ENCODE results near the gene EXOC3L4. TPM values are rescaled to one million over a fixed set of nuclear protein-coding genes. Genes with fewer than 3 reads are reported as not detected.

EXOC3L4 gene
- total and polyA plus RNA-seq, 2 of the 8 experiments (the other 6 are each of a cell fraction or from before 2014, with no cell fraction given), result 0.45 to 0.57 TPM

- H2AFZ ChIP-seq (ENCODE audit: low read length), result no peak overlapping the region
- no peaks in the 10 kb centered on the region for H3K9me3 ChIP-seq (ENCODE audit: insufficient read depth in 2 of 2, low read depth in 1 of 2, low read length in 1 of 2)
- DNase-seq (ENCODE audit: low read depth in 1 of 2, low spot score in 2 of 2) (no peak), FAIRE-seq (no peak)
- H4K20me1 ChIP-seq (replicated peaks in 1 of 2; ENCODE audit: control insufficient read depth in 1 of 2, insufficient read depth in 2 of 2, low read length in 2 of 2), result no peaks in the 10 kb centered on the region
- ChIA-PET CTCF (ENCODE audit: partially characterized antibody) (interaction anchor here (0.6 to 18.4 kb wide), 8 partner anchors 8 to 179 kb away, joined by 3 to 276 read pairs (median 4); no protein-coding TSS in a partner anchor), POLR2A (ENCODE audit: partially characterized antibody) (interaction anchor here (1.0 to 1.5 kb wide), 3 partner anchors 9 to 19 kb away, joined by 3 to 4 read pairs (median 4); no protein-coding TSS in a partner anchor)
- 91% methylated on average over 7 of the region's 9 CpGs; no CpG with 5 or more reads in 1 of the 2 experiments for WGBS, 2 experiments (ENCODE audit: extremely low coverage in 1 of 2, insufficient coverage in 1 of 2, insufficient read length in 1 of 2, insufficient replicate concordance in 2 of 2, low coverage in 1 of 2, low lambda C conversion rate in 2 of 2, missing lambda C conversion rate in 1 of 2)
- no peaks in the 10 kb centered on the region for H3K79me2 ChIP-seq (ENCODE audit: control insufficient read depth in 1 of 2, insufficient read depth in 2 of 2, low read length in 2 of 2)
- no peak overlapping the region for H4K5ac ChIP-seq (ENCODE audit: insufficient read length, low read depth, low read length)
- no peak overlapping the region for H3K4me2 ChIP-seq (ENCODE audit: insufficient read depth in 1 of 2, low read depth in 2 of 2, low read length in 2 of 2)
- no peak overlapping the region for H3K23ac ChIP-seq (ENCODE audit: insufficient read length)
- no peak overlapping the region for H3K14ac ChIP-seq (ENCODE audit: insufficient read length)
- H3K4ac ChIP-seq (replicated peaks; ENCODE audit: insufficient read length, low read depth, low read length), result no peak overlapping the region
- peaks cover 0 to 19% (median 15%) of the 10 kb centered on the region in 4 experiments; a peak in 6 of 7 replicates for H3K4me1 ChIP-seq (replicated peaks in 1 of 4; ENCODE audit: control insufficient read depth in 3 of 4, insufficient read depth in 4 of 4, low read length in 3 of 4)
- peaks cover 3% of the 10 kb centered on the region; the same call in 1 of the 2 replicates for H3K23me2 ChIP-seq (ENCODE audit: low read depth, low read length)
- no peak overlapping the region for H2BK120ac ChIP-seq (replicated peaks; ENCODE audit: low read depth, low read length)
- peak overlapping the region; percentile 25 for H4K91ac ChIP-seq (replicated peaks; ENCODE audit: insufficient read length, low read length)
- H3K56ac ChIP-seq (replicated peaks; ENCODE audit: insufficient read length, low read depth, low read length), result no peak overlapping the region
- H3K9ac ChIP-seq (replicated peaks in 1 of 4; ENCODE audit: extremely low read depth in 1 of 4, low read depth in 3 of 4, low read length in 3 of 4), result no peak overlapping the region
- H3K27ac ChIP-seq (ENCODE audit: low read depth, low read length), result no peak overlapping the region
- no peak overlapping the region for H4K8ac ChIP-seq (ENCODE audit: extremely low read depth, insufficient read depth, low read length)
- peak overlapping the region; percentile 82; the same call in 1 of the 2 replicates for H2BK12ac ChIP-seq (ENCODE audit: low read depth, low read length)
- H2BK15ac ChIP-seq (ENCODE audit: low read length), result peak overlapping the region; percentile 20; the same call in 1 of the 2 replicates
- H3K18ac ChIP-seq (ENCODE audit: extremely low read depth, low read length), result no peak overlapping the region
- H3K79me1 ChIP-seq (ENCODE audit: low read depth, low read length), result no peaks in the 10 kb centered on the region
- H3K36me3 ChIP-seq (ENCODE audit: control insufficient read depth in 2 of 4, insufficient read depth in 4 of 4, low read length in 3 of 4), result no peaks in the 10 kb centered on the region
- no peak overlapping the region for H2BK20ac ChIP-seq (ENCODE audit: low read length)
- H2BK5ac ChIP-seq (ENCODE audit: low read depth, low read length), result peak overlapping the region; percentile 26; the same call in 1 of the 2 replicates
- H3K27me3 ChIP-seq (replicated peaks in 1 of 4; ENCODE audit: control insufficient read depth in 3 of 4, extremely low read depth in 1 of 4, insufficient read depth in 3 of 4, low read length in 3 of 4), result peaks cover 0 to 10% (median 3%) of the 10 kb centered on the region in 4 experiments; a peak in 5 of 7 replicates
- H2AK5ac ChIP-seq (ENCODE audit: low read depth, low read length), result no peak overlapping the region
- no peak overlapping the region for H3K4me3 ChIP-seq (ENCODE audit: extremely low read depth in 1 of 4, insufficient read depth in 2 of 4, low read depth in 3 of 4, low read length in 4 of 4)
- TF ChIP-seq MAFK (IDR thresholded peaks at IDR 0.05; ENCODE audit: low read depth, low read length), result no peak
- TF ChIP-seq CHD2 (IDR thresholded peaks at IDR 0.05; ENCODE audit: low read length), result no peak
- TF ChIP-seq ZNF274 (IDR thresholded peaks at IDR 0.05; ENCODE audit: borderline replicate concordance, extremely low read depth, low read length), result no peak
Measured at GRCh38 chr14:103118663-103119404, 24.3 kb downstream of the EXOC3L4 start.

All from H1 (cell line).